B cell (primary cell): ENCODE results near the gene NTM.

Experiments used
- CTCF ChIP-seq: fragments of 200-600 bp; IDR thresholded peaks from one replicate; pipeline ENCODE4 v1.8.0; 2022; ENCODE audit warnings: antibody characterized with exemption, mild to moderate bottlenecking
- EZH2 ChIP-seq: IDR thresholded peaks from 2 replicates; pipeline ENCODE4 v1.6.1; 2012; ENCODE audit warnings: borderline replicate concordance, low read depth, mild to moderate bottlenecking, moderate library complexity, low read length; ENCODE audit not compliant: insufficient read depth, poor library complexity, severe bottlenecking

GRCh38 chr11:131666617-131667016 is 296.2 kb downstream of the NTM start:
- TF ChIP-seq CTCF (no peak), EZH2 (no peak)
